IMR-90 (cell line): ENCODE results near the gene DYNC1H1. TPM values are rescaled to one million over a fixed set of nuclear protein-coding genes. Genes with fewer than 3 reads are reported as not detected.
A peak's percentile ranks its signal among the peaks of the same experiment; 100 is the strongest.

ENCODE experiments used
- ATAC-seq: fragments of 200-7000 bp; cut with Tn5 transposase; 2 replicates; pipeline ENCODE4 v1.9.1; 2020; ENCODE audit warnings: low read depth, mild to moderate bottlenecking, moderate library complexity
- BruUV-seq: library from RNA; stranded (reverse); fragments of 400-500 nt; replicated peaks from 2 replicates; lab custom pipeline; 2021; lab: Mats Ljungman, UMichigan
- CTCF ChIA-PET: fragments of 300-600 bp; formaldehyde crosslinking; extraction: SDS; loops from one replicate; lab custom pipeline; 2021; ENCODE audit warnings: antibody characterized with exemption; lab: Yijun Ruan, JAX
- POLR2A ChIA-PET: fragments of 300-600 bp; sonication (Branson Sonifier 250); formaldehyde crosslinking; loops from one replicate; lab custom pipeline; 2022; ENCODE audit warnings: antibody characterized with exemption; ENCODE audit not compliant: unreplicated experiment; lab: Charles Lee
- DNase-seq: peaks from one replicate; pipeline ENCODE4 v3.0.0; 2013
- H2AFZ ChIP-seq: replicated peaks from 2 replicates; pipeline ENCODE3; 2013; ENCODE audit warnings: low read length, mild to moderate bottlenecking; ENCODE audit not compliant: poor library complexity
- H2AK5ac ChIP-seq: 2 replicates; pipeline ENCODE4 v1.6.1; 2013; ENCODE audit warnings: low read depth, low read length, inconsistent platforms
- H2AK9ac ChIP-seq: replicated peaks from 2 replicates; pipeline ENCODE3; 2013; ENCODE audit warnings: mild to moderate bottlenecking, low read depth, low read length, moderate library complexity; ENCODE audit not compliant: poor library complexity
- H2BK120ac ChIP-seq: 2 replicates; pipeline ENCODE4 v1.6.1; 2013; ENCODE audit warnings: low read depth, low read length, inconsistent platforms
- H2BK15ac ChIP-seq: 3 replicates; pipeline ENCODE4 v1.6.1; 2013; ENCODE audit warnings: low read depth, low read length, inconsistent platforms
- H2BK20ac ChIP-seq: 2 replicates; pipeline ENCODE4 v1.6.1; 2013; ENCODE audit warnings: low read depth, mild to moderate bottlenecking, inconsistent platforms, low read length, moderate library complexity
- H2BK5ac ChIP-seq: 2 replicates; pipeline ENCODE4 v1.6.1; 2013; ENCODE audit warnings: mild to moderate bottlenecking, low read depth, low read length, inconsistent platforms; ENCODE audit not compliant: poor library complexity, severe bottlenecking
- H3K14ac ChIP-seq: replicated peaks from 2 replicates; pipeline ENCODE4 v1.6.1; 2013; ENCODE audit warnings: low read depth, low read length, inconsistent platforms
- H3K18ac ChIP-seq: 2 replicates; pipeline ENCODE4 v1.6.1; 2013; ENCODE audit warnings: low read depth, low read length, control low read depth
- H3K23ac ChIP-seq: 2 replicates; pipeline ENCODE4 v1.6.1; 2013; ENCODE audit warnings: low read depth, low read length, inconsistent platforms
- H3K27ac ChIP-seq: 2 replicates; pipeline ENCODE4 v1.5.1; 2013; ENCODE audit warnings: mild to moderate bottlenecking, control low read depth, low read length; ENCODE audit not compliant: insufficient read depth
- H3K27me3 ChIP-seq: 2 replicates; pipeline ENCODE4 v1.6.1; 2013; ENCODE audit warnings: low read length; ENCODE audit not compliant: control insufficient read depth, insufficient read depth
- H3K36me3 ChIP-seq: 2 replicates; pipeline ENCODE4 v1.6.1; 2013; ENCODE audit warnings: low read length, mixed read lengths; ENCODE audit not compliant: control insufficient read depth, insufficient read depth
- H3K4ac ChIP-seq: 2 replicates; pipeline ENCODE4 v1.6.1; 2013; ENCODE audit warnings: low read depth, low read length, inconsistent platforms
- H3K4me1 ChIP-seq: 2 replicates; pipeline ENCODE4 v1.6.1; 2013; ENCODE audit warnings: low read length, mixed read lengths; ENCODE audit not compliant: control insufficient read depth, insufficient read depth
- H3K4me2 ChIP-seq: 2 replicates; pipeline ENCODE4 v1.6.1; 2013; ENCODE audit warnings: low read depth, mild to moderate bottlenecking, control low read depth, low read length, moderate library complexity
- H3K4me3 ChIP-seq: 2 replicates; pipeline ENCODE4 v1.5.1; 2013; ENCODE audit warnings: low read depth, mild to moderate bottlenecking, control low read depth, low read length, moderate library complexity; ENCODE audit not compliant: insufficient read depth
- H3K56ac ChIP-seq: 2 replicates; pipeline ENCODE4 v1.6.1; 2013; ENCODE audit warnings: low read length, inconsistent platforms; ENCODE audit not compliant: insufficient read depth; ENCODE audit errors: extremely low read depth
- H3K79me1 ChIP-seq, 2 experiments: 2 replicates each; pipeline ENCODE4 v1.6.1; 2013; ENCODE audit warnings: low read length in 2 of 2, inconsistent platforms in 1 of 2, low read depth in 1 of 2
- H3K9ac ChIP-seq: 2 replicates; pipeline ENCODE4 v1.6.1; 2013; ENCODE audit warnings: low read depth, low read length, control low read depth
- H3K9me1 ChIP-seq: 2 replicates; pipeline ENCODE4 v1.6.1; 2013; ENCODE audit warnings: low read length, inconsistent platforms; ENCODE audit not compliant: insufficient read depth
- H3K9me3 ChIP-seq: 2 replicates; pipeline ENCODE4 v1.6.1; 2013; ENCODE audit warnings: low read length; ENCODE audit not compliant: control insufficient read depth, insufficient read depth
- H4K20me1 ChIP-seq: 2 replicates; pipeline ENCODE4 v1.6.1; 2013; ENCODE audit warnings: low read length, inconsistent platforms; ENCODE audit not compliant: insufficient read depth
- H4K5ac ChIP-seq: 2 replicates; pipeline ENCODE4 v1.6.1; 2013; ENCODE audit warnings: mild to moderate bottlenecking, low read depth, low read length, control low read depth
- H4K8ac ChIP-seq, 2 experiments: 2 replicates each; pipeline ENCODE4 v1.6.1; 2013; ENCODE audit warnings: low read depth in 2 of 2, low read length in 2 of 2, control low read depth in 1 of 2, inconsistent platforms in 1 of 2
- H4K91ac ChIP-seq: 2 replicates; pipeline ENCODE4 v1.6.1; 2013; ENCODE audit warnings: low read depth, low read length, inconsistent platforms; ENCODE audit not compliant: insufficient read depth
- BHLHE40 ChIP-seq: fragments of 150-350 bp; IDR thresholded peaks from 2 replicates; pipeline ENCODE4 v1.6.1; 2016; ENCODE audit warnings: mild to moderate bottlenecking, low read depth, low read length
- CEBPB ChIP-seq: IDR thresholded peaks from 2 replicates; pipeline ENCODE4 v1.6.1; 2012; ENCODE audit warnings: low read depth, low read length, improper control_type of control experiment
- WGBS, 2 experiments: methylation state at CpG; one replicate each; pipeline versions ENCODE4 v1.1.5 to v1.1.7; 2013; ENCODE audit warnings: missing lambda C conversion rate in 2 of 2; ENCODE audit not compliant: insufficient read length in 1 of 2; ENCODE audit errors: extremely low coverage in 2 of 2; 5-methylcytosine and 5-hydroxymethylcytosine counted together
- dilution Hi-C: fragments of 300-500 bp; cut with HindIII; formaldehyde crosslinking; loops from one replicate; pipeline ENCODE4 v1.14.3; 2018; ENCODE audit warnings: low sequenced_read_pairs; ENCODE audit not compliant: unreplicated experiment
- in situ Hi-C: fragments of 300-500 bp; cut with MboI; formaldehyde crosslinking; loops from 3 replicates; pipeline ENCODE4 v1.14.3; 2019; ENCODE audit warnings: low sequenced_read_pairs, inconsistent platforms, mixed read lengths
- intact Hi-C: fragments of 100-400 bp; cut with micrococcal nuclease; formaldehyde crosslinking; loops from 2 replicates; pipeline ENCODE4 v1.10.0; 2022
- microRNA-seq, 2 experiments: library from miRNA; stranded (forward) in 1 of 2; unstranded in 1 of 2; fragments of 10-50 nt in 1 of 2; fragments of <30 nt in 1 of 2; gene quantifications in 1 of 2; microRNA quantifications in 1 of 2; one replicate each; pipeline versions ENCODE3 to v1.1.0; 2013 to 2020; ENCODE audit not compliant: insufficient read depth in 1 of 2, insufficient read length in 1 of 2, unreplicated experiment in 1 of 2
- polyA plus RNA-seq, 3 experiments: library from polyadenylated mRNA; depleted of rRNA; stranded (reverse); fragments of >200 nt; gene quantifications; 2 replicates each; pipeline ENCODE4 v1.2.3, GENCODE V29; 2012; ENCODE audit warnings: low replicate concordance in 1 of 3
- small RNA-seq, 5 experiments: library from RNA; depleted of rRNA; stranded (forward); fragments of <200 nt; gene quantifications; one replicate each; pipeline ENCODE3, GENCODE V24; 2012
- total RNA-seq: library from RNA; depleted of rRNA; stranded (reverse); fragments of >200 nt; gene quantifications from 2 replicates; pipeline ENCODE4 v1.2.3, GENCODE V29; 2012; rRNA removed
- TF ChIP-seq, protein P1 (sequence below): fragments of 150-350 bp; IDR thresholded peaks from 2 replicates; pipeline ENCODE4 v1.6.1; 2016; ENCODE audit warnings: low read depth, mild to moderate bottlenecking, low read length, moderate library complexity, borderline replicate concordance

DYNC1H1 gene
- total and polyA plus RNA-seq, 2 of the 4 experiments (the other 2 are of a cell fraction), result 240 to 670 TPM

DNA sequence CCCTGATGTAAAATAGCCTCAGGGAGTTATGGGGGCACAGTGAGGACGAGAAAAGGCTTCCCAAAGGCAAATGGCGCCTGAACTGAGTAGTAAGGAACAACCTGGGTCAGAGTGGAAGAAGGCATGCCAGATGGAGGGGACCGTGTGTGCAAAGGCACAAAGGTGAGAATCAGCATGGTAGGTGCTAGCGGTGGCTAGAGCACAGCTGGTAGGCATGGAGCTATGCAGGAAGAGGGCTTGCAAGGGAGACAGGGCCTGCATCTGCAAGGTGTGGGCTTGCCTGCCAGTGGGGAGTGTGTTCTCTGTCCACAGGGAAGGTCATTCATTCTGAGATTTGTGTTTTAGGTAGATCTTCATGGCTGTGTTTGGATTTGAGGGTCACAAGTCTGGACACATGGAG is 141.0 kb downstream of the DYNC1H1 start:
- Histone ChIP-seq H3K56ac (no peak overlapping the region), H3K18ac (no peak overlapping the region), H4K20me1 (no peaks in the 10 kb centered on the region), H3K9me1 (0 out of 2 replicates have a peak, but pooled peaks cover 4% of the 10 kb centered on the region), H2BK120ac (no peak overlapping the region), H3K36me3 (no peaks in the 10 kb centered on the region), H2AK5ac (no peak overlapping the region), H3K27me3 (no peaks in the 10 kb centered on the region; the same call in 1 of the 2 replicates), H3K27ac (no peak overlapping the region), H3K79me1 (no peaks in the 10 kb centered on the region), H3K9me3 (peaks cover 1% of the 10 kb centered on the region; the same call in 1 of the 2 replicates), H3K4me1 (no peaks in the 10 kb centered on the region), H3K4ac (no peak overlapping the region), H2BK5ac (no peak overlapping the region), H2BK20ac (no peak overlapping the region), H2BK15ac (no peak overlapping the region), H4K91ac (no peak overlapping the region), H2AFZ (no peak overlapping the region), H2AK9ac (peak overlapping the region; percentile 9), H3K9ac (no peak overlapping the region), H4K5ac (no peak overlapping the region), H4K8ac (no peak overlapping the region), H3K4me2 (no peak overlapping the region), H3K14ac (no peak overlapping the region), H3K23ac (no peak overlapping the region), H3K4me3 (no peak overlapping the region)
- intact Hi-C loops, result no loop called here
- dilution Hi-C loops, result no loop called here
- BruUV-seq, result no TSS peak
- ChIA-PET CTCF (no interaction called here), POLR2A (no interaction called here)
- DNase-seq (no peak), ATAC-seq (no peak)
- in situ Hi-C loops, result no loop called here
- 59% methylated on average over 4 of the region's 4 CpGs; no CpG with 5 or more reads in 1 of the 2 experiments for WGBS, 2 experiments
- TF ChIP-seq, protein P1, sequence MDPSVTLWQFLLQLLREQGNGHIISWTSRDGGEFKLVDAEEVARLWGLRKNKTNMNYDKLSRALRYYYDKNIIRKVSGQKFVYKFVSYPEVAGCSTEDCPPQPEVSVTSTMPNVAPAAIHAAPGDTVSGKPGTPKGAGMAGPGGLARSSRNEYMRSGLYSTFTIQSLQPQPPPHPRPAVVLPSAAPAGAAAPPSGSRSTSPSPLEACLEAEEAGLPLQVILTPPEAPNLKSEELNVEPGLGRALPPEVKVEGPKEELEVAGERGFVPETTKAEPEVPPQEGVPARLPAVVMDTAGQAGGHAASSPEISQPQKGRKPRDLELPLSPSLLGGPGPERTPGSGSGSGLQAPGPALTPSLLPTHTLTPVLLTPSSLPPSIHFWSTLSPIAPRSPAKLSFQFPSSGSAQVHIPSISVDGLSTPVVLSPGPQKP, result no peak
- TF ChIP-seq CEBPB (no peak), BHLHE40 (no peak)

Small RNA genes within 50 kb of the gene (microRNA-seq; reads per million reads assigned to microRNA genes)
- gene AL118558.2 (ENCODE audit: insufficient read depth, insufficient read length), result not detected
- not detected for gene RN7SL472P (ENCODE audit: insufficient read depth, insufficient read length)

Small RNA genes within 50 kb of the gene (small RNA-seq; reads per million reads assigned to genes)
- gene AL118558.2 (0 reads per million in 5 experiments), gene RN7SL472P (0 to 0.18 (median 0) reads per million in 5 experiments)

Other genes with a start within 250 kb of the DYNC1H1 start
- gene PPP2R5C, start 202.9 kb upstream of the DYNC1H1 start, total RNA-seq, result 78.7 and 107 TPM in 2 replicates
- gene PPP2R5C, start 202.9 kb upstream of the DYNC1H1 start, polyA plus RNA-seq (2012; rRNA removed), result 56.7 and 65.9 TPM in 2 replicates
- gene HSP90AA1, start 122.5 kb downstream of the DYNC1H1 start, total RNA-seq, result 578 and 1,483 TPM in 2 replicates
- 485 and 535 TPM in 2 replicates for gene HSP90AA1, start 122.5 kb downstream of the DYNC1H1 start, polyA plus RNA-seq (2012; rRNA removed)
- gene WDR20, start 175.3 kb downstream of the DYNC1H1 start, total RNA-seq, result 27.4 and 28.1 TPM in 2 replicates
- 18.7 and 20.3 TPM in 2 replicates for gene WDR20, start 175.3 kb downstream of the DYNC1H1 start, polyA plus RNA-seq (2012; rRNA removed)